KOPT-K1 (cell line): Measurements from ENCODE around the gene LY9.

ENCODE experiments used
- H3K27ac ChIP-seq: fragments of 200-600 bp; sonication (generic); 2 replicates; pipeline ENCODE4 v1.5.1; 2016; ENCODE audit warnings: antibody characterized with exemption, mild to moderate bottlenecking, low read depth, low read length; ENCODE audit not compliant: poor library complexity, severe bottlenecking
- H3K36me3 ChIP-seq: fragments of 200-600 bp; sonication (generic); 2 replicates; pipeline ENCODE4 v1.5.1; 2017; ENCODE audit warnings: antibody characterized with exemption, mild to moderate bottlenecking, low read length, moderate library complexity; ENCODE audit not compliant: insufficient read depth
- H3K9me3 ChIP-seq: fragments of 200-600 bp; sonication (generic); 2 replicates; pipeline ENCODE4 v1.5.1; 2017; ENCODE audit warnings: antibody characterized with exemption, low read length, mild to moderate bottlenecking; ENCODE audit not compliant: insufficient read depth, poor library complexity, severe bottlenecking

LY9 gene

DNA sequence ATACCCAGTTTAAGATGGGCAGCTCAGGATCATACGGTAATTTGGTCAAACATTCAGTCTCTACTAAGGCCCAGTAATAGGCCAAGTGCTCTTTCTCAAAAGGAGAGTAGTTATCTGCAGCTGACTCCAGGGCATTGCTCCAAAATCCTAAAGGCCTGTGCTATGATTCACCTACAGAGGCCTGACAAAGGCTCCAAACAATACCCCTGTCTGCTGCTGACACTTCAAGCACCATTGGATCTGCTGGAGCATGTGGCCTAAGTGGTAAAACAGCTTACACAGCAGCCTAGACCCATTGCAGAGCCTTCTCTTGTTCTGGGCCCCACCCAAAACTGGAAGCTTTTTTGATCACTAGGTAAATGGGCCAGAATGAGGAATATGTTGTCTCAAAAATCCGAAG lies 34.1 kb upstream of the LY9 start:
- Histone ChIP-seq H3K9me3 (no peaks in the 10 kb centered on the region), H3K36me3 (no peaks in the 10 kb centered on the region), H3K27ac (no peak overlapping the region)

DNA sequence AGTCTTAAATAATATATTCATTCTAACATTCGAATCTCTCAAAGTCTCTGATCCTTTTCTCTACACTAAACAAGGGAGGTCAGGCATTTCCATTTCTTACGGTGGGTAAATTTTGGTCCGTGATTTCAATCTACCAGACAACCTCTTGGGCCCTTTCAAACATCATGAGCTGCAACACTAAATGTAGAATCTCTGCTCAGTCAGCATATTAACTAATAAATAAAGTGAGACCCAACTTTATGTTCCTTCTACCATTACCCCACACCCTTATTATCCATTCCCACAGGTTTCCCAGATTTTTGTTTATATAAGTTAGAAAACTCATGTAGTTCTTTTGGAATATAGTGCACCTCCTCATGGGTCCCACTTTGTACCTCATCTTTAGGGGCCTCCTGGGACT lies 32.0 kb upstream of the LY9 start:
- Histone ChIP-seq H3K36me3 (no peaks in the 10 kb centered on the region), H3K27ac (no peak overlapping the region), H3K9me3 (no peaks in the 10 kb centered on the region)

DNA sequence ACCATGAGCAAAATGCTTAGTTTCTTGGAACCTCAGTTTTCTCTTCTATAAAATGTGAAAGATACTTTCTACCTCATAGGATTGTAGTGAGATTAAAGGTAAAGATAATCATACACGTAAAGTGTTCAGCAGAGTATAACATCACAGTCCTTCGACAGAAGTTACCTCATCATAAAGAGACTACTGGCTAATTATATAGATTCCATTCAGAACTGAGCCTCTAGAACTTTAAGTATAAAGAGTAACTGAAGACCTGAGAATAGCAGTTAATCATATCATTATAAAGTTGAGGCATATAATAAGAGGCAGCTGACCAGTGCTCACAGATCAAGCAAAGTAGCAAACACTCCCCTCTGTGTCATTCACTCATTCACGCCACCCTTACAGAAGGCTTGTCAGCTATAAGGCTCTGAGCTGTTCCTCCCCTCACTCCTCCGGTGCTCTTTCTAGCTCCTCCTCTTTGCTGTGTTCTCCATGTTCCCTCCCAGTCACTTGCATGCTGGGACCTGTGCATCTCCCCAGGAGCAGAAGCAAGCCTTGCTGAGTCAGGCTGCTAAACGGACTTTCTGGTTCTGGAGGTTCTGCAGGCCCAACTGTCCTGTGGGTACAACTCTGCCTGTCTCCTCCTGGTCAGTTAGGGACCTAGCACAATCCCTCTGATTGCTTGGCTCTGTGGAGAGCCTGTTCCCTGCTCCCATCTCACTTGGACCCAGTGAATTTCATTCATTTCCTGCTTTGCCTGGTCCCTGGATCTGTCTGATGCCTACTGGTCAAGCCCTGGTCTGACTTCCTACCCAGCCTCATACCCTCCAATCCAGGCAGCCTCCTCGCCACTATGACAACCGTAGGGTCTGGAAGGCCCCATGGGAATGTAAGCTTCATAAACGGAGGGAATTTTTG lies 28.3 kb upstream of the LY9 start:
- Histone ChIP-seq H3K27ac (peak overlapping the region; percentile 89), H3K36me3 (no peaks in the 10 kb centered on the region), H3K9me3 (no peaks in the 10 kb centered on the region)

GRCh38 chr1:160768295-160768657 lies 27.7 kb upstream of the LY9 start:
- Histone ChIP-seq H3K36me3 (no peaks in the 10 kb centered on the region), H3K27ac (peak overlapping the region; percentile 89), H3K9me3 (no peaks in the 10 kb centered on the region)

GRCh38 chr1:160772331-160772730 lies 23.6 kb upstream of the LY9 start:
- H3K9me3 ChIP-seq, result no peaks in the 10 kb centered on the region
- no peak overlapping the region for H3K27ac ChIP-seq
- no peaks in the 10 kb centered on the region for H3K36me3 ChIP-seq

DNA sequence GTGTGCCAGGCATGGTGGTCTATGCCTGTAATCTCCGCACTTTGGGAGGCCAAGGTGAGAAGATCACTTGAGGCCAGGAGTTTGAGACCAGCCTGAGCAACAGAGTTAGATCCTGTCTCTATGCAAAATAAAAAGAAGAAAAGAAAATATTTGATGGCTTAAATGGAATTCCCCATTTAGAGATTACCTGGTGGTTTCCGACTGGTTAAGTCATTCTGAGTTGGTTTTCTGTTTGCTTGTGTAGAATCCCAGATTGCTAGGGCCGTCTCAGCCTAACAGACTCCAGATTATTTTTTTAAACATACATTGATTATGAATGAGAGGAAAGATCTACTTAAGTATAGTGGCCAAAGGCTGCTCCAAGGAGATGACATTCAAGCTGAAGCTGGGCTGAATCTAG lies 22.9 kb upstream of the LY9 start:
- Histone ChIP-seq H3K9me3 (no peaks in the 10 kb centered on the region), H3K27ac (no peak overlapping the region), H3K36me3 (no peaks in the 10 kb centered on the region)

DNA sequence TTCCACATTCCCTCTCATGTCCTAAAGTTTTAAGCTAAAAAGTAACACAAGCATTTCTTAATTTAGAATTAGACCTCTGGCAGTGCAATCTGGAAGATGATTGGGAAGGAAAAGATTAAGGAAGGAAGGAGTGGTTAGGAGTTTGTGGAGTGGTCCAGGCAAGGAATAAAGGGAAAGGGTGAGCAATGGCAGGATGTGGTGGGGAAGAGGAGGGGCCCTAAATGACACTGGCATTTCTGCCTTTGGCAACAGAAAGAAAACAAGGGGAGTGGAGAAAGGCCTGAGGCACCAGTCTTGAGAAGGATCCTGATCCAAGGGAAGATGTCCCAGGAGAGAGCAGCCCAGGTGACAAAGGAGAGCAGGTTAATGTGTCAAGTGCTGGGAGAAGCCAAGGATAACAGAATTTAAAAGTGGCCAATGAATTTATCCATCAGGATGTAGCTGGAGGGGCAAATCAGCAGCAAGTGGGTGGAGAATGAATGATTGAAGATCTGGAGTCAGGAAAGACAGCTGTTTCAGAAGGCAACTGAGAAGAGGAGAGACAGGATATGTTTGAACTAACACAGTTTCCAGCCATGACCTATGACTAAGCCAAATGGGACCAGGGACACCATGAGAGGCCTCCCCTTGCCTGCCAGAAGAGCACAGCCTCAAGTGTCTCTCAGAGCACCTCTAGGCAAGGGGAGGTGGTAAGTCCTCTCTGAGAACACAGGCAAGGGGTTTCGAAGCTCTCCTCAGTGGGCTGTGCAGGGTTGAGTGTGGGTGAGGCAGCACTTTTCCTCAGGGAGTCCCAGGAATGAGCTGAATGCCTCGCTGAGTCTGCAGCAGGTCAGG lies 20.9 kb upstream of the LY9 start:
- Histone ChIP-seq H3K27ac (no peak overlapping the region), H3K9me3 (no peaks in the 10 kb centered on the region), H3K36me3 (no peaks in the 10 kb centered on the region)

DNA sequence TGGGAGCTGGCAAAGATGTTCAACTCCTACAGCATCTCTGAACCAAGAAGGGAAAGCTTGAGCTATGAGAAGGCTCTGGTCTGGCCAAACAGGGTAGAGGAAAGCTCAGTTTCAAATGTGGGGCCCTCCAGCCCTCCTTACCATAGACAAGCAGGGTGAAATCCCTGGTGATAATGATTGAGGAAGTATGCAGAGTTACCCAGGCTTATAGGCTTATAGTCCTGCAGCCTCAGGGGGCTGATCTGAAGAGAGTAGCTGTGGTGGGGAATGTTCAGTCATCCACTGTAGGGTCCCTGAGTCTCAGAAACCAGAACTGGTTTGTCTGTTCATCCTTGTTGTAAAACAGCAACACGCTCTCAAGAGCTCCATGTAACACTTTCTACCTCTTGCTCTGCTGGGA lies 19.8 kb upstream of the LY9 start:
- Histone ChIP-seq H3K9me3 (no peaks in the 10 kb centered on the region), H3K27ac (no peak overlapping the region), H3K36me3 (no peaks in the 10 kb centered on the region)

GRCh38 chr1:160777486-160778089 lies 18.4 kb upstream of the LY9 start:
- Histone ChIP-seq H3K9me3 (no peaks in the 10 kb centered on the region), H3K36me3 (no peaks in the 10 kb centered on the region), H3K27ac (no peak overlapping the region)

DNA sequence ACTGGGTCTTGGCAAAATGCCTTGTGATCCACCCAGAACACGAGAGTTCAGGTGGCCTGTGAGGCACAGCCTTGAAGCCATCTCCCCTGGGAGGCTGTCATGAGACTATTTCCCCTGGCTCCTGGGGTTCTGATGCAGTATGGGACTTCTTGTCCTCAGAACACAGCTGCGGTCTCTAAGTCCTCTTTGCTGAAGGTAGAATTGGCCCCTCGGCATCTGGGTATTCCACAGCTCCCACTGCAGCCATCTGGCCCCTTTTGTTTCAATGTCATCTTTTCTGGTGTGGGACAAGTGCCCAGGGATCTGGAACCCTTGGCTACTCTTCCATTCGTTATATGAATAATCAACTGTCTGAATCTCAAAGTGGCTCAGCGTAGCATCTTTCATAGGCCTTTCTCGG lies 17.0 kb upstream of the LY9 start:
- Histone ChIP-seq H3K27ac (no peak overlapping the region), H3K9me3 (no peaks in the 10 kb centered on the region), H3K36me3 (no peaks in the 10 kb centered on the region)

DNA sequence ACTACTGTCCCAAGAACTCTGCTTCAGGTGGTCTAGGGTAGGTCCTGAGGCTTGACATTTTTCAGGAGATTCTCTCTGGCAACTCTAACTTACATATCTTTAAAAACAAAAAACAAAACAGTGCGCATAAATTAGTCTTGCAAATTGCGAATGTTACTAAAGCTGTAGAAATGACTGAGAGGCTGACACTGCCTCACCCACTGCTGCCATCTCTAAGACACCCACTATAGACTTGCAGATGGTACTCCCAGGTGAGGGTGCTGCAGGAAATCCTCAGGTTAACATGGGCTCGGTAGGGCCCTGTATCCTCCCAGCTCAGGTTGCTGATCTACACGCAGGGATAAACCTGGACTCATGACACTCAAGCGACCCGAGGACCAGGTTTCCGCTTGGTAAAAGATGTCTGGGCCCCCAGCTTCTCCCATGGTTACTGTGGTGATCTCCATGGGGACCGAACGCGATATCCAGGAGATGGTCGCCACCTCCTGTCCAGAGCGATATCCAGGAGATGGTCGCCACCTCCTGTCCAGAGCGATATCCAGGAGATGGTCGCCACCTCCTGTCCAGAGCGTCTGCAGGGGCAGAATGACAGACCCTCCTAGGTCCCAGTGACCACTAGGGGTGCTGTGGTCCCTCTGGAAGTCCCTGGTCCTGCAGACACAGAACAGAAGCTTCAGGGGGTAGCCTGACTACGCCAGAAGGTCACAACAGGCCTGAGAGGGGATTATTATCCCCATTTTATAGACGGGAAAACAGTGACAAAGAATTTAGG lies 16.2 kb upstream of the LY9 start:
- Histone ChIP-seq H3K36me3 (no peaks in the 10 kb centered on the region), H3K9me3 (no peaks in the 10 kb centered on the region), H3K27ac (no peak overlapping the region)

DNA sequence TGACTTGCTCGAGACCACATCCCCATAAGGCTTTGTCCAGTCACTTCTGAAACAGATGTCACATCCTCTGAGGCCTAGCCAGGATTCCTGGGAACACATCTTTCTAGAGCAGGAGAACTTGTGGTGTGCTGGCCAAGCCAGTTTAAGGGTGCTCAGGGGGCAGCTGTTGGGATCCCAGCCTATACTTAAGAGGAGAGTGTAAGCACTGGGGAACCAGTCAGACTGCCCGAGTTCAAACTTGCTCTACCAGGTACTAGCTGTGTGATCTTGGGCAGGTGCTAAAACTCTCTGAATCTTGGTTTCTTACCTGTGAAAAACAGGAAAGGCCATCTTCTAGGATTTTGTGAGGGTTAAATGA lies 15.6 kb upstream of the LY9 start:
- no peaks in the 10 kb centered on the region for H3K9me3 ChIP-seq
- H3K27ac ChIP-seq, result no peak overlapping the region
- no peaks in the 10 kb centered on the region for H3K36me3 ChIP-seq

- H3K9me3 ChIP-seq, result no peaks in the 10 kb centered on the region
- peak overlapping the region; percentile 53 for H3K27ac ChIP-seq
- no peaks in the 10 kb centered on the region for H3K36me3 ChIP-seq
These were observed 14.7 kb upstream of the LY9 start for GRCh38 chr1:160781186-160781766.

DNA sequence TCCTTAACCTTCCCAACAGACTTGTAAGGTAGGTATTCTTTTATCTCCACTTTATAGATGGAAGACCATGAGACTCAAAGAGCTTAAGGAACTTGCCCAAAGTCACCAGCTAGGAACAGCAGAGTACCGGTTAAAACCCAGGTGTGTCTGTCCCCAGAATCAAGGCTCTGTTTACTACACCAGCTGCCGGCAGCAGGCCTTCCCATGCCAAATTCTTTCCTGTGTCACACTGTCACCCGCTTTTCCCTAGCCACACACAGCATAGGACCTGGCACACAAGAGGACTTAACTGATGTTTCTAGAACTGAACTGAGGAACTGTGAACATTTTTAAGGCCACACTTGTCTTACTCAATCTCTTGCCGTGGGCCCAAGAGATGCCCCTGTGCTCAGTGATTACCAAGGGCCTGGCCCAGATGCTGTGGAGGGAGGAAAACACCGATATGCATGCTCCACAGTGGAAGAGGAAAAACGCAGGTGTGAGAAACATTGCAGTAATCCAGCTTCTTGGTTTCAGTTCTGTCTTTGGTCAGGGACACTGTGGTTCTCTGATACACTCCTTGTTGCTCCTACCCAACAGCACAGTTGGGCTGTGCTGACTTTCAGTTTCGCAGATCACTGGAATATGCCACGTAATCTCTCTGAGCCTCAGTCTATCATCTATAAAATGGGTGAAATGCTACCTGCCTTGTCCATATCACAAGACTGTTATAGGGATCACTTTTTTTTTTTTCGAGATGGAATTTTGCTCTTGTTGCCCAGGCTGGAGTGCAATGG lies 13.9 kb upstream of the LY9 start:
- H3K27ac ChIP-seq, result peak overlapping the region; percentile 53
- no peaks in the 10 kb centered on the region for H3K36me3 ChIP-seq
- H3K9me3 ChIP-seq, result no peaks in the 10 kb centered on the region
